HepG2 (cell line): ENCODE data around the gene C16orf54. TPM values are rescaled to one million over a fixed set of nuclear protein-coding genes. Genes with fewer than 3 reads are reported as not detected.
A peak's percentile ranks its signal among the peaks of the same experiment; 100 is the strongest.

Experiments used
- ATAC-seq: fragments of 200-7000 bp; cut with Tn5 transposase; 3 replicates; pipeline ENCODE4 v1.9.1; 2020; ENCODE audit warnings: mild to moderate bottlenecking, moderate library complexity
- BruUV-seq: library from RNA; stranded (reverse); fragments of 400-500 nt; replicated peaks from 2 replicates; lab custom pipeline; 2021; lab: Mats Ljungman, UMichigan
- CTCF ChIA-PET: fragments of 300-600 bp; formaldehyde crosslinking; extraction: SDS; loops from one replicate; lab custom pipeline; 2021; ENCODE audit warnings: low total read pairs, inconsistent platforms, low intra/inter-chr PET ratio; lab: Yijun Ruan, JAX
- POLR2A ChIA-PET: fragments of 350-600 bp; sonication (Branson Sonifier 250); formaldehyde crosslinking; loops from one replicate; lab custom pipeline; 2020; ENCODE audit warnings: antibody characterized with exemption, inconsistent platforms; lab: Yijun Ruan, JAX
- DNase-seq: peaks from one replicate; pipeline ENCODE4 v3.0.0-alpha.2; 2015; ENCODE audit warnings: low spot score
- FAIRE-seq: peaks from 3 replicates; lab custom pipeline; 2011; peaks lifted over from hg19 to GRCh38; lab: Jason Lieb, UNC
- H2AFZ ChIP-seq: one replicate; pipeline ENCODE4 v1.6.1; 2011; ENCODE audit warnings: low read length, inconsistent platforms
- H3K27ac ChIP-seq: fragments of 300-600 bp; 3 replicates; pipeline ENCODE4 v1.8.0; 2011; ENCODE audit warnings: mixed run types, mild to moderate bottlenecking, mixed read lengths, low read length, inconsistent platforms; ENCODE audit not compliant: insufficient read depth; ENCODE audit errors: extremely low read length
- H3K27me3 ChIP-seq, 2 experiments: fragments of 200-600 bp in 1 of 2; 2 replicates in 1 of 2; 3 replicates in 1 of 2; pipeline versions ENCODE4 v1.6.0 to v1.8.0; 2011; ENCODE audit warnings: low read length in 2 of 2, mild to moderate bottlenecking in 2 of 2, moderate library complexity in 2 of 2, inconsistent platforms in 1 of 2; ENCODE audit not compliant: insufficient read depth in 2 of 2, control insufficient read depth in 1 of 2
- H3K36me3 ChIP-seq, 2 experiments: fragments of 200-600 bp in 1 of 2; replicated peaks in 1 of 2; 2 replicates in 1 of 2; 3 replicates in 1 of 2; pipeline versions ENCODE4 v1.5.1 to v1.8.0; 2011; ENCODE audit warnings: low read length in 2 of 2, inconsistent platforms in 1 of 2; ENCODE audit not compliant: insufficient read depth in 2 of 2, control insufficient read depth in 1 of 2
- H3K4me1 ChIP-seq: 2 replicates; pipeline ENCODE4 v1.5.1; 2012; ENCODE audit warnings: low read length, inconsistent platforms; ENCODE audit not compliant: insufficient read depth
- H3K4me2 ChIP-seq: 2 replicates; pipeline ENCODE4 v1.6.0; 2011; ENCODE audit warnings: low read depth, low read length, inconsistent platforms
- H3K4me3 ChIP-seq, 3 experiments: fragments of 200-600 bp in 1 of 3; sonication (generic), shearing (Covaris generic) in 1 of 3; replicated peaks in 1 of 3; 2 replicates each; pipeline ENCODE4 v1.5.1; 2011 to 2016; ENCODE audit warnings: low read length in 3 of 3, inconsistent platforms in 2 of 3, low read depth in 2 of 3, mild to moderate bottlenecking in 2 of 3, control low read depth in 1 of 3, mixed read lengths in 1 of 3; ENCODE audit not compliant: insufficient read depth in 1 of 3
- H3K79me2 ChIP-seq: one replicate; pipeline ENCODE4 v1.6.1; 2011; ENCODE audit warnings: low read length, inconsistent platforms; ENCODE audit not compliant: insufficient read depth
- H3K9ac ChIP-seq: 2 replicates; pipeline ENCODE4 v1.6.0; 2011; ENCODE audit warnings: mild to moderate bottlenecking, low read depth, low read length, inconsistent platforms; ENCODE audit not compliant: insufficient read depth
- H3K9me3 ChIP-seq: 2 replicates; pipeline ENCODE4 v1.5.1; 2012; ENCODE audit warnings: mild to moderate bottlenecking, low read length
- H4K20me1 ChIP-seq: 2 replicates; pipeline ENCODE4 v1.6.0; 2011; ENCODE audit warnings: inconsistent platforms, mild to moderate bottlenecking, low read length, moderate library complexity; ENCODE audit not compliant: insufficient read depth
- CEBPG ChIP-seq: IDR thresholded peaks from 2 replicates; pipeline ENCODE4 v1.6.1; 2016
- CHD4 ChIP-seq: fragments of 200-600 bp; sonication (generic); IDR thresholded peaks from 2 replicates; pipeline ENCODE4 v1.7.0; 2017; ENCODE audit warnings: mild to moderate bottlenecking, low read length, borderline replicate concordance
- GATA4 ChIP-seq: sonication (generic); IDR thresholded peaks from 2 replicates; pipeline ENCODE4 v1.6.1; 2016; ENCODE audit warnings: antibody characterized with exemption, low read depth, borderline replicate concordance
- NKX3-1 ChIP-seq: sonication (generic); formaldehyde crosslinking; IDR thresholded peaks from 2 replicates; pipeline ENCODE4 v1.5.0; 2020; ENCODE audit warnings: missing genetic modification reagents
- POGZ ChIP-seq: sonication (generic); formaldehyde crosslinking; IDR thresholded peaks from 2 replicates; pipeline ENCODE4 v1.4.0; 2020; ENCODE audit warnings: mild to moderate bottlenecking, missing genetic modification reagents
- RXRA ChIP-seq: sonication (generic); formaldehyde crosslinking; IDR thresholded peaks from 2 replicates; pipeline ENCODE4 v1.5.1; 2020; ENCODE audit warnings: missing genetic modification reagents
- ZKSCAN1 ChIP-seq: fragments of 150-350 bp; IDR thresholded peaks from 2 replicates; pipeline ENCODE4 v1.6.1; 2014; ENCODE audit warnings: low read length
- ZNF335 ChIP-seq: sonication (generic); formaldehyde crosslinking; IDR thresholded peaks from 2 replicates; pipeline ENCODE4 v1.4.0; 2020; ENCODE audit warnings: missing genetic modification reagents
- ZNF354B ChIP-seq: sonication (generic); formaldehyde crosslinking; IDR thresholded peaks from 2 replicates; pipeline ENCODE4 v1.8.0; 2022; ENCODE audit warnings: mild to moderate bottlenecking, missing genetic modification reagents
- ZNF460 ChIP-seq: sonication (generic); formaldehyde crosslinking; IDR thresholded peaks from 2 replicates; pipeline ENCODE4 v1.5.1; 2020; ENCODE audit warnings: missing genetic modification reagents, mild to moderate bottlenecking, borderline replicate concordance
- ZNF550 ChIP-seq: sonication (generic); formaldehyde crosslinking; IDR thresholded peaks from 2 replicates; pipeline ENCODE4 v1.4.0; 2020; ENCODE audit warnings: mild to moderate bottlenecking, missing genetic modification reagents, borderline replicate concordance
- ZNF629 ChIP-seq: sonication (generic); formaldehyde crosslinking; conservative IDR thresholded peaks from 2 replicates; pipeline ENCODE4 v1.5.0; 2020; ENCODE audit warnings: missing genetic modification reagents
- ZNF766 ChIP-seq: sonication (generic); formaldehyde crosslinking; IDR thresholded peaks from 2 replicates; pipeline ENCODE4 v1.5.0; 2020; ENCODE audit warnings: missing genetic modification reagents, borderline replicate concordance
- ZNF883 ChIP-seq: sonication (generic); formaldehyde crosslinking; IDR thresholded peaks from 2 replicates; pipeline ENCODE4 v1.5.1; 2020; ENCODE audit warnings: mild to moderate bottlenecking, missing genetic modification reagents; ENCODE audit errors: not compliant biosample characterization
- WGBS: methylation state at CpG from one replicate; pipeline ENCODE4 v1.1.6; 2017; ENCODE audit warnings: low lambda C conversion rate; 5-methylcytosine and 5-hydroxymethylcytosine counted together
- in situ Hi-C: cut with HindIII; loops from 2 replicates; pipeline ENCODE4 v1.10.0; 2017; ENCODE audit warnings: low pct_unique_long_range_greater_than_20kb; ENCODE audit not compliant: extremely low pct_ligation_motif_present
- intact Hi-C: fragments of 100-400 bp; cut with micrococcal nuclease; formaldehyde crosslinking; loops from one replicate; pipeline ENCODE4 v1.10.0; 2022; ENCODE audit not compliant: unreplicated experiment
- polyA plus RNA-seq, 8 experiments: library from polyadenylated mRNA; depleted of rRNA in 3 of 8; stranded (reverse) in 7 of 8; unstranded in 1 of 8; fragments of >200 nt; fragmentation: Illumina TruSeq in 4 of 8; extraction: Trizol in 4 of 8; gene quantifications; 2 replicates each; pipeline versions ENCODE4 v1.2.1 to v1.2.3, GENCODE V29; 2011 to 2016; ENCODE audit warnings: low read depth in 4 of 8, missing spikeins in 1 of 8, mixed read lengths in 1 of 8; ENCODE audit not compliant: insufficient read depth in 1 of 8
- total RNA-seq, 5 experiments: library from RNA; depleted of rRNA; stranded (reverse); fragments of >200 nt; fragmentation: Illumina TruSeq; extraction: Trizol; gene quantifications; 2 replicates each; pipeline ENCODE4 v1.2.3, GENCODE V29; 2016; ENCODE audit warnings: low read depth in 1 of 5
- TF ChIP-seq, protein P1 (sequence below): sonication (generic); formaldehyde crosslinking; IDR thresholded peaks from 2 replicates; pipeline ENCODE4 v1.5.1; 2020; ENCODE audit warnings: missing genetic modification reagents, mild to moderate bottlenecking, borderline replicate concordance
- TF ChIP-seq, protein P2 (sequence below): sonication (generic); formaldehyde crosslinking; IDR thresholded peaks from 2 replicates; pipeline ENCODE4 v1.4.0; 2020; ENCODE audit warnings: missing genetic modification reagents

C16orf54 gene
- total and polyA plus RNA-seq, 2 of the 13 experiments (the other 11 are each of a cell fraction or from before 2014, with no cell fraction given) = not detected

GRCh38 chr16:29745853-29746345 is at the start of gene C16orf54 (continued):
- TF ChIP-seq, protein P1, sequence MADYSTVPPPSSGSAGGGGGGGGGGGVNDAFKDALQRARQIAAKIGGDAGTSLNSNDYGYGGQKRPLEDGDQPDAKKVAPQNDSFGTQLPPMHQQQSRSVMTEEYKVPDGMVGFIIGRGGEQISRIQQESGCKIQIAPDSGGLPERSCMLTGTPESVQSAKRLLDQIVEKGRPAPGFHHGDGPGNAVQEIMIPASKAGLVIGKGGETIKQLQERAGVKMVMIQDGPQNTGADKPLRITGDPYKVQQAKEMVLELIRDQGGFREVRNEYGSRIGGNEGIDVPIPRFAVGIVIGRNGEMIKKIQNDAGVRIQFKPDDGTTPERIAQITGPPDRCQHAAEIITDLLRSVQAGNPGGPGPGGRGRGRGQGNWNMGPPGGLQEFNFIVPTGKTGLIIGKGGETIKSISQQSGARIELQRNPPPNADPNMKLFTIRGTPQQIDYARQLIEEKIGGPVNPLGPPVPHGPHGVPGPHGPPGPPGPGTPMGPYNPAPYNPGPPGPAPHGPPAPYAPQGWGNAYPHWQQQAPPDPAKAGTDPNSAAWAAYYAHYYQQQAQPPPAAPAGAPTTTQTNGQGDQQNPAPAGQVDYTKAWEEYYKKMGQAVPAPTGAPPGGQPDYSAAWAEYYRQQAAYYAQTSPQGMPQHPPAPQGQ (CRISPR knock-in tag) = no peak
- TF ChIP-seq ZNF766 (CRISPR knock-in tag) = no peak
- no peak for TF ChIP-seq POGZ (CRISPR knock-in tag)
- no peak for TF ChIP-seq ZNF354B
- no peak for TF ChIP-seq GATA4
- TF ChIP-seq ZNF550 (CRISPR knock-in tag) = no peak

GRCh38 chr16:29794231-29794710 is 48.5 kb upstream of the C16orf54 start:
- no peak for DNase-seq
- H3K36me3 ChIP-seq = peaks cover 21 to 39% of the 10 kb centered on the region in 2 experiments
- no peak overlapping the region for H2AFZ ChIP-seq
- BruUV-seq = no TSS peak
- no peak overlapping the region for H3K4me2 ChIP-seq
- H3K27ac ChIP-seq = peak overlapping the region; percentile 12
- FAIRE-seq = no peak
- no peaks in the 10 kb centered on the region for H4K20me1 ChIP-seq
- CTCF ChIA-PET = no interaction called here
- H3K4me1 ChIP-seq = peaks cover 48% of the 10 kb centered on the region
- ATAC-seq = no peak
- TF ChIP-seq ZNF629 (CRISPR knock-in tag) (peak; percentile 81), CEBPG (CRISPR knock-in tag) (0 out of 2 replicates have a peak, but pooled peaks have one; percentile 10), CHD4 (0 out of 2 replicates have a peak, but pooled peaks have one; percentile 37), ZNF460 (CRISPR knock-in tag) (peak; percentile 85; the same call in 1 of the 2 replicates), RXRA (CRISPR knock-in tag) (no peak), ZKSCAN1 (peak; percentile 77), ZNF883 (CRISPR knock-in tag) (peak; percentile 19), ZNF335 (CRISPR knock-in tag) (no peak), NKX3-1 (no peak)
- TF ChIP-seq, protein P2, sequence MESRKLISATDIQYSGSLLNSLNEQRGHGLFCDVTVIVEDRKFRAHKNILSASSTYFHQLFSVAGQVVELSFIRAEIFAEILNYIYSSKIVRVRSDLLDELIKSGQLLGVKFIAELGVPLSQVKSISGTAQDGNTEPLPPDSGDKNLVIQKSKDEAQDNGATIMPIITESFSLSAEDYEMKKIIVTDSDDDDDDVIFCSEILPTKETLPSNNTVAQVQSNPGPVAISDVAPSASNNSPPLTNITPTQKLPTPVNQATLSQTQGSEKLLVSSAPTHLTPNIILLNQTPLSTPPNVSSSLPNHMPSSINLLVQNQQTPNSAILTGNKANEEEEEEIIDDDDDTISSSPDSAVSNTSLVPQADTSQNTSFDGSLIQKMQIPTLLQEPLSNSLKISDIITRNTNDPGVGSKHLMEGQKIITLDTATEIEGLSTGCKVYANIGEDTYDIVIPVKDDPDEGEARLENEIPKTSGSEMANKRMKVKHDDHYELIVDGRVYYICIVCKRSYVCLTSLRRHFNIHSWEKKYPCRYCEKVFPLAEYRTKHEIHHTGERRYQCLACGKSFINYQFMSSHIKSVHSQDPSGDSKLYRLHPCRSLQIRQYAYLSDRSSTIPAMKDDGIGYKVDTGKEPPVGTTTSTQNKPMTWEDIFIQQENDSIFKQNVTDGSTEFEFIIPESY (CRISPR knock-in tag) = 0 out of 2 replicates have a peak, but pooled peaks have one; percentile 6
- H3K9me3 ChIP-seq = no peaks in the 10 kb centered on the region
- POLR2A ChIA-PET = interaction anchor here (2.9 to 3.9 kb wide), 2 partner anchors 10 to 22 kb away, joined by 12 to 14 read pairs; partner anchors contain the start of gene PAGR1
- peaks cover 64% of the 10 kb centered on the region for H3K79me2 ChIP-seq
- H3K27me3 ChIP-seq = no peaks in the 10 kb centered on the region; a peak in 1 of 5 replicates
- no peak overlapping the region for H3K9ac ChIP-seq
- WGBS = 98% methylated on average over 3 of the region's 3 CpGs
- in situ Hi-C loops = no loop called here
- intact Hi-C loops = loop anchor here (5.0 kb wide), 1 partner anchor 57 kb away; no protein-coding TSS in a partner anchor
- H3K4me3 ChIP-seq = no peak overlapping the region
